ENCODE results near the gene BBLN.

The BBLN gene

DNA sequence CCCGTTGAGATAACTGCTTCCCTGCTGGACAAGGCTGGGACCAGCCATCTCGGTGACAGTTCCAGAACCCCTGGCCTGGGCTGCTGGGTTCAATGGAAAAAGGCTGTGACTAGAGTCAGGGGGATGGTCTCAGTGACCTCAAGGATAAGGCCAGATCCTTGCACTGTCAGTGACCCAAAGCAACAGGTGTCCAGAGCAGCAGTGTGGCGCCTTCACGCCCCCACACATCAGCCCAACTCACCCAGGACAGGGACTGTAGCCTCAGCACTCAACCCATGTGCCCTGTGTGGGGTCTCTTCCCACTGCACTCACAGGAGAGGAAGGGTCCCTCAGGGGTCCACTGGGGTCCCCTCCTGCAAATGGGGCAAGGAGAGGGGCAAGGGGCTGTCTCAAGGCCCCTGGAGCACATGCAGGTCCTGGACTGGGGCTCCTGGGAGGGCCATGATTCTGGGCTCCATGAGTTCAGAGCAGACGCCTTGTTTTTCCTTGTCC is 11.5 kb upstream of the BBLN start:
- ATAC-seq, result no peak
- TF ChIP-seq SNAI2 (CRISPR knock-in tag; IDR thresholded peaks at IDR 0.05) (no peak), PPARA (CRISPR knock-in tag; IDR thresholded peaks at IDR 0.05; ENCODE audit: borderline replicate concordance) (no peak), TSHZ2 (CRISPR knock-in tag; IDR thresholded peaks at IDR 0.05) (no peak), CSDC2 (CRISPR knock-in tag; IDR thresholded peaks at IDR 0.05) (no peak), RARB (CRISPR knock-in tag; IDR thresholded peaks at IDR 0.05) (no peak), ESRRG (CRISPR knock-in tag; IDR thresholded peaks at IDR 0.05) (no peak), BACH2 (CRISPR knock-in tag; IDR thresholded peaks at IDR 0.05; ENCODE audit: borderline replicate concordance) (no peak), ZC3H10 (CRISPR knock-in tag; IDR thresholded peaks at IDR 0.05) (no peak), ZNF565 (CRISPR knock-in tag; conservative IDR thresholded peaks at IDR 0.05; ENCODE audit: low read depth) (no peak), TOX (CRISPR knock-in tag; IDR thresholded peaks at IDR 0.05; ENCODE audit: borderline replicate concordance) (no peak), GLIS3 (CRISPR knock-in tag; IDR thresholded peaks at IDR 0.05) (no peak), ARNTL (CRISPR knock-in tag; IDR thresholded peaks at IDR 0.05; ENCODE audit: borderline replicate concordance, low read depth) (no peak), ZFP30 (CRISPR knock-in tag; IDR thresholded peaks at IDR 0.05) (no peak), POU6F1 (CRISPR knock-in tag; IDR thresholded peaks at IDR 0.05; ENCODE audit: borderline replicate concordance, low read depth) (no peak), OSR1 (CRISPR knock-in tag; IDR thresholded peaks at IDR 0.05) (no peak)
- TF ChIP-seq, protein P1, sequence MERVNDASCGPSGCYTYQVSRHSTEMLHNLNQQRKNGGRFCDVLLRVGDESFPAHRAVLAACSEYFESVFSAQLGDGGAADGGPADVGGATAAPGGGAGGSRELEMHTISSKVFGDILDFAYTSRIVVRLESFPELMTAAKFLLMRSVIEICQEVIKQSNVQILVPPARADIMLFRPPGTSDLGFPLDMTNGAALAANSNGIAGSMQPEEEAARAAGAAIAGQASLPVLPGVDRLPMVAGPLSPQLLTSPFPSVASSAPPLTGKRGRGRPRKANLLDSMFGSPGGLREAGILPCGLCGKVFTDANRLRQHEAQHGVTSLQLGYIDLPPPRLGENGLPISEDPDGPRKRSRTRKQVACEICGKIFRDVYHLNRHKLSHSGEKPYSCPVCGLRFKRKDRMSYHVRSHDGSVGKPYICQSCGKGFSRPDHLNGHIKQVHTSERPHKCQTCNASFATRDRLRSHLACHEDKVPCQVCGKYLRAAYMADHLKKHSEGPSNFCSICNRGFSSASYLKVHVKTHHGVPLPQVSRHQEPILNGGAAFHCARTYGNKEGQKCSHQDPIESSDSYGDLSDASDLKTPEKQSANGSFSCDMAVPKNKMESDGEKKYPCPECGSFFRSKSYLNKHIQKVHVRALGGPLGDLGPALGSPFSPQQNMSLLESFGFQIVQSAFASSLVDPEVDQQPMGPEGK (CRISPR knock-in tag; IDR thresholded peaks at IDR 0.05; ENCODE audit: borderline replicate concordance), result no peak
- TF ChIP-seq, protein P2, sequence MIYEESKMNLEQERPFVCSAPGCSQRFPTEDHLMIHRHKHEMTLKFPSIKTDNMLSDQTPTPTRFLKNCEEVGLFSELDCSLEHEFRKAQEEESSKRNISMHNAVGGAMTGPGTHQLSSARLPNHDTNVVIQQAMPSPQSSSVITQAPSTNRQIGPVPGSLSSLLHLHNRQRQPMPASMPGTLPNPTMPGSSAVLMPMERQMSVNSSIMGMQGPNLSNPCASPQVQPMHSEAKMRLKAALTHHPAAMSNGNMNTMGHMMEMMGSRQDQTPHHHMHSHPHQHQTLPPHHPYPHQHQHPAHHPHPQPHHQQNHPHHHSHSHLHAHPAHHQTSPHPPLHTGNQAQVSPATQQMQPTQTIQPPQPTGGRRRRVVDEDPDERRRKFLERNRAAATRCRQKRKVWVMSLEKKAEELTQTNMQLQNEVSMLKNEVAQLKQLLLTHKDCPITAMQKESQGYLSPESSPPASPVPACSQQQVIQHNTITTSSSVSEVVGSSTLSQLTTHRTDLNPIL (CRISPR knock-in tag; IDR thresholded peaks at IDR 0.05; ENCODE audit: low read depth), result no peak
- TF ChIP-seq, protein P3, sequence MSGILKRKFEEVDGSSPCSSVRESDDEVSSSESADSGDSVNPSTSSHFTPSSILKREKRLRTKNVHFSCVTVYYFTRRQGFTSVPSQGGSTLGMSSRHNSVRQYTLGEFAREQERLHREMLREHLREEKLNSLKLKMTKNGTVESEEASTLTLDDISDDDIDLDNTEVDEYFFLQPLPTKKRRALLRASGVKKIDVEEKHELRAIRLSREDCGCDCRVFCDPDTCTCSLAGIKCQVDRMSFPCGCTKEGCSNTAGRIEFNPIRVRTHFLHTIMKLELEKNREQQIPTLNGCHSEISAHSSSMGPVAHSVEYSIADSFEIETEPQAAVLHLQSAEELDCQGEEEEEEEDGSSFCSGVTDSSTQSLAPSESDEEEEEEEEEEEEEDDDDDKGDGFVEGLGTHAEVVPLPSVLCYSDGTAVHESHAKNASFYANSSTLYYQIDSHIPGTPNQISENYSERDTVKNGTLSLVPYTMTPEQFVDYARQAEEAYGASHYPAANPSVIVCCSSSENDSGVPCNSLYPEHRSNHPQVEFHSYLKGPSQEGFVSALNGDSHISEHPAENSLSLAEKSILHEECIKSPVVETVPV (CRISPR knock-in tag; IDR thresholded peaks at IDR 0.05), result no peak

GRCh38 chr9:128149001-128149701 is 10.9 kb upstream of the BBLN start, which contains the start of gene LCN2:
Gene LCN2 (plus strand): TSS chr9:128149453. CDS start chr9:128149526, 73 bp downstream.
- TF ChIP-seq GLIS3 (CRISPR knock-in tag; IDR thresholded peaks at IDR 0.05) (no peak), TCF4 (CRISPR knock-in tag; IDR thresholded peaks at IDR 0.05; ENCODE audit: borderline replicate concordance) (no peak), BACH2 (CRISPR knock-in tag; IDR thresholded peaks at IDR 0.05; ENCODE audit: borderline replicate concordance) (no peak), SNAI2 (CRISPR knock-in tag; IDR thresholded peaks at IDR 0.05) (no peak), ZFP3 (CRISPR knock-in tag; IDR thresholded peaks at IDR 0.05) (no peak)
- ATAC-seq, result no peak

Data from SK-N-SH treated with all-trans-retinoic acid at 6 μM for 48 hours (cell line).